ENCODE measurements around the gene SH3BP1.
A peak's percentile ranks its signal among the peaks of the same experiment; 100 is the strongest.
"Not testable (repeated sequence)": the region's sequence is repeated elsewhere in the genome, so short reads cannot be mapped to it uniquely, and the experiment has no call there.

The SH3BP1 gene, protein sequence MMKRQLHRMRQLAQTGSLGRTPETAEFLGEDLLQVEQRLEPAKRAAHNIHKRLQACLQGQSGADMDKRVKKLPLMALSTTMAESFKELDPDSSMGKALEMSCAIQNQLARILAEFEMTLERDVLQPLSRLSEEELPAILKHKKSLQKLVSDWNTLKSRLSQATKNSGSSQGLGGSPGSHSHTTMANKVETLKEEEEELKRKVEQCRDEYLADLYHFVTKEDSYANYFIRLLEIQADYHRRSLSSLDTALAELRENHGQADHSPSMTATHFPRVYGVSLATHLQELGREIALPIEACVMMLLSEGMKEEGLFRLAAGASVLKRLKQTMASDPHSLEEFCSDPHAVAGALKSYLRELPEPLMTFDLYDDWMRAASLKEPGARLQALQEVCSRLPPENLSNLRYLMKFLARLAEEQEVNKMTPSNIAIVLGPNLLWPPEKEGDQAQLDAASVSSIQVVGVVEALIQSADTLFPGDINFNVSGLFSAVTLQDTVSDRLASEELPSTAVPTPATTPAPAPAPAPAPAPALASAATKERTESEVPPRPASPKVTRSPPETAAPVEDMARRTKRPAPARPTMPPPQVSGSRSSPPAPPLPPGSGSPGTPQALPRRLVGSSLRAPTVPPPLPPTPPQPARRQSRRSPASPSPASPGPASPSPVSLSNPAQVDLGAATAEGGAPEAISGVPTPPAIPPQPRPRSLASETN

GRCh38 chr22:37639070-37639760 lies at the start of gene SH3BP1:
TSS of gene SH3BP1 (plus strand) at chr22:37639669. CDS start at chr22:37639788, 119 bp downstream.
- H3K4me3 ChIP-seq (ENCODE audit: low read depth, low read length), result peak within 1 kb of the TSS; percentile 44

DNA sequence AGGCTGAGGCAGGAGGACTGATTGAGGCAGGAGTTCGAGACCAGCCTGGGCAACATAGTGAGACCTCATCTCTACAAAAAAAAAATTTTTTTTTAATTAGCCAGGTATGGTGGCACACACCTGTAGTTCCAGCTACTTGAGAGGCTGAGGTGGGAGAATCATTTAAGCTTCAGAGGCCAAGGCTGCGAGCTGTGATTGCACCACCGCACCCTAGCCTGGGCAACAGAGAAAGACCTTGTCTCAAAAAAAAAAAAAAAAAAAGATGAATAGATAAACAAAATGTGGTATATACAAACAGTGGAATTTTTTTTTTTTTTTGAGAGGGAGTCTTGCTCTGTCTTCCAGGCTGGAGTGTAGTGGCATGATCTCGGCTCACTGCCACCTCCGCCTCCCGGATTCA lies 48.4 kb upstream of the SH3BP1 start:
- not testable (repeated sequence) for H3K4me3 ChIP-seq (ENCODE audit: low read depth, low read length)

GRCh38 chr22:37591823-37592404 lies 47.6 kb upstream of the SH3BP1 start:
- no peak overlapping the region for H3K4me3 ChIP-seq (ENCODE audit: low read depth, low read length)

DNA sequence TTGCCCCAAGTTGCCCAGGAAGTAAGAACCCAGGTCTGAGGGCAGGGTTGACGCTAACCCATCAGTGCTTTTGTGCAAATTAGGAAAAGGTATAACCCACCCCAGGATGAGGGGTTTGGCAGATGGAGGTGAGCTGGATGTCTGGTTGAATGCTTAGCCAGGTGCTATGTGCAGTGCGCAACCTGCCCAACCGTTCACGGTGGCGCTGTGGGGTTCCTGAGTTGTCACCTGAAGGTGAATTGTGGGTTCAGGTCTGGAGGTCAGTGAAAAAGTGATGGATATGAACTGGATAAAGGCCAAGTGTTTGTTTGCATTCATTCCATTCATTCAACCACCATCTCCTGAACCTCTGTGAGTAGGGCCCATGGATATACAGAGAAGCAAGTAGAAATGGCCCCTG lies 45.2 kb upstream of the SH3BP1 start:
- H3K4me3 ChIP-seq (ENCODE audit: low read depth, low read length), result no peak overlapping the region

GRCh38 chr22:37599153-37599552 lies 40.3 kb upstream of the SH3BP1 start:
- no peak overlapping the region for H3K4me3 ChIP-seq (ENCODE audit: low read depth, low read length)

- H3K4me3 ChIP-seq (ENCODE audit: low read depth, low read length), result no peak overlapping the region
These were observed 38.3 kb upstream of the SH3BP1 start for GRCh38 chr22:37601203-37601539.

DNA sequence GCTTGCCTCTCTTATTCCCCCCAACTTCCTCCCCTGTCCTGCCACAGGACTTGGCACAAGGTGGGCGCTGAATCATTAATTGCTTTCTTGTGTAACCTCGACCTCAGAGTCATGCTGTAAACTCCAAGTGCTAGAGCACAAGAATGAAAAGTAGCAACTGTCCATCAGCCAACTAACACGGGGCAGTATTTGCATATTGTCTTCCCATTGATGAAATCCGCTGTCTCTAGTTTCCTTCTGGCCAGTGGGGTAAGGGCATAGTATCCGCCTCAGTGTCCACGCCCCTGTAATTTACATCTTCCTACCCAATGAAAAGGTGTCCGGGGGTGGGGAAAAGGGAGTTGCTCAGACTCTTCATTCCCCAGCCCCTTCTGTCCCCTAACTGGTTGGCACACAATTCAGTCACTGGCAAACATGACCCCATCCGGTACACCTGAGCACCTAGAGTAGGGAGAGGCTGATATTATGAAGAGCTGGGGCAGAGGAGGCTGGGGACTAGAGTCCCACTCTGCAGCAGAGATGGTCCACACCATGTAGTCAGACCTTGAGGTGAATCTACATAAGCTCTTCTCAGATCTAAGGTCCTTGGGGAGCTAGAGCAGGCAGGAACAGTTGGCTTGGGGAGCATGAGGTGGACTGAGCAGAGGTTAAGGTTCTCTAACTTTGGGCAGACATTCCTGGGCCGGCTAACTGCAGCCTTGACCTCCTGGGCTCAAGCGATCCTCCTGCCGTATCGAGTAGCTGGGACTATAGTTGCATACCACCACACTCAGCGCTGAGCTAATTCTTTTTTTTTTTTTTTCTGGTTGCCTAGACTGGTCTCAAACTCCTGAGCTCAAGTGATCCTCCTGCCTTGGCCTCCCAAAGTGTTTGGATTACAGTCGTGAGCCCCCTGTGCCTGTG lies 37.7 kb upstream of the SH3BP1 start:
- no peak overlapping the region for H3K4me3 ChIP-seq (ENCODE audit: low read depth, low read length)

- not testable (repeated sequence) for H3K4me3 ChIP-seq (ENCODE audit: low read depth, low read length)
These were observed 36.8 kb upstream of the SH3BP1 start for GRCh38 chr22:37602546-37603277.

GRCh38 chr22:37604074-37604473 lies 35.4 kb upstream of the SH3BP1 start:
- H3K4me3 ChIP-seq (ENCODE audit: low read depth, low read length), result no peak overlapping the region

DNA sequence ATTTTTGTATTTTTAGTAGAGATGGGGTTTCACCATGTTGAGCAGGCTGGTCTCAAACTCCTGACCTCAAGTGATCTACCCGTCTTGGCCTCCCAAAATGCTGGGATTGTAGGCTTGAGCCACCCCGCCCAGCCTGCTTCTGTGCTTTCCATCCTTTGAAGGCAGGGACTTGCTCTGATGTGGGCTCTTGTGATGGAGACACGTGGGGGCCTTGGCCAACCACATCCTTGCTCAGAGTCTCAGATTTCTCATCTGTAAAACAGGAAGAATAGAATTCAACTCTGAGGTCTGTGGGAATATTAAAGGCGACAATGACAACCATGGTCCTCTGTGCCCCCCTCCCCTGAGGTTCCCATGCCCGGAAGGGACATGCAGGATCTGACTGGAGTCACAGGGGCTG lies 34.6 kb upstream of the SH3BP1 start:
- H3K4me3 ChIP-seq (ENCODE audit: low read depth, low read length), result no peak overlapping the region

DNA sequence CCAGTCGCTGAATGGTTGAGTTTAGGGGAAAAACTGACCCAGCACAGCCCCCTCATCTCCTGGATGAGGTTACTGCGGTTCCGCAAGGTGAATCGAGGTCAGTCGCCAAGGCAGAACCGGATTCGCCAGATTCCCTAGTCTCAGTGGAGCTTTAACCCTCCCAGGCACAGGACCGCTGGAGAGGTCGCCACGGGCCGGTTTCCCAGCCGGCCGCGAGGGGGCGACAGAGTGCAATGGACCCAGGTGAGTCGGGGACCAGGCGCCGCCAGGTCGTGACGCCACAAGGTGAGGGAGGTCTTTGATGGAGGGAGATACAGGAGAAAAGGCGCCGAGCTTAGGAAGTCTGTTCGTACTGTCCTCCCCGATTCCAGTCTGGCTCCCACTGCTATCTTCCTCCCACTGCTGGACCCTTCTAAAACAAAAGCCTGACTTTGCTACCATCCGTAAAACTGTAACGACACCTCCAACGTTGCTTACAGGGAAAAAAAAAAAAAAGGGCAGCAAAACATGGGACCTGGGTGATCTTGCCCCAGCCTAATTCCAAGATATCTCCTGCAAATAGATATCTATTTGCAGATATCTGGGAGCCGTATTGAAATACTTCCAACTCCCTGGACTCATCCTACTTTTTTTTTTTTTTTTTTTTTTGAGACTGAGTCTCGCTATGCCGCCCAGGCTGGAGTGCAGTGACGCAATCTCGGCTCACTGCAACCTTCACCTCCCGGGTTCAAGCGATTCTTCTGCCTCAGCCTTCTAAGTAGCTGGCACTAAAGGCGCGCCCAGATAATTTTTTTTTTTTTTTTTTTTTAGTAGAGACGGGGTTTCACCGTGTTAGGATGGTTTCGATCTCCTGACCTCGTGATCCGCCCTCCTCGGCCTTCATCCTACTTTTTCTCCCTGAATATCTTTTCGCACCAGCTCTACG lies 32.2 kb upstream of the SH3BP1 start:
- peak overlapping the region; percentile 57 for H3K4me3 ChIP-seq (ENCODE audit: low read depth, low read length)

DNA sequence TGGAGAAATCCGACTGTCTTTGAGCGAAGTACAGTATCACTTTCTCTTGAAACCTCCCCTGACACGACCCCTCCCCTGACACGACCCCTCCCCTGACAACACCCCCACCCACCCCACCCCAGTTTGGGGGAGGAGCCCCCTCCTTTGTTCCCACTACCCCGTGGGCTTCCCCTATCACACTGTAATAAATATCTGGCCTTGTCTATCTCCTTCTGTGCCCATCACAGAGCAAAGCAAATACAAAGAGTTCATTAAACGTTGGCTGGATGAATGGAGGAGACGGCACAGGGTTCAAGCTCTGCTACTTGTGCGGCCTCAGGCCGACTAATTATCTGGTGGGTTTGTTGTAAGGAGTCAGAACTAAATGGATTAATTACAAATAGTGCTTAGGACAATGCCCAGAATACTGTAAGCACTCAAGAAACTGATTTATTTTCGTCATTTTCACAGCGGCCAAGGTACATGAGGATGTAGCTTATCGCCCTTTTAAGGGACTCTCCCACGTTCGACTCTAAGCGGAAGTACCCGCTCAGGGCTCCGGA lies 31.5 kb upstream of the SH3BP1 start:
- H3K4me3 ChIP-seq (ENCODE audit: low read depth, low read length), result peak overlapping the region; percentile 55

GRCh38 chr22:37608477-37609239 lies 30.8 kb upstream of the SH3BP1 start, which contains the start of gene GGA1:
TSS of gene GGA1 (plus strand) at chr22:37608834. CDS start at chr22:37608861, 27 bp downstream.
- H3K4me3 ChIP-seq (ENCODE audit: low read depth, low read length), result peak within 1 kb of the TSS; percentile 91

DNA sequence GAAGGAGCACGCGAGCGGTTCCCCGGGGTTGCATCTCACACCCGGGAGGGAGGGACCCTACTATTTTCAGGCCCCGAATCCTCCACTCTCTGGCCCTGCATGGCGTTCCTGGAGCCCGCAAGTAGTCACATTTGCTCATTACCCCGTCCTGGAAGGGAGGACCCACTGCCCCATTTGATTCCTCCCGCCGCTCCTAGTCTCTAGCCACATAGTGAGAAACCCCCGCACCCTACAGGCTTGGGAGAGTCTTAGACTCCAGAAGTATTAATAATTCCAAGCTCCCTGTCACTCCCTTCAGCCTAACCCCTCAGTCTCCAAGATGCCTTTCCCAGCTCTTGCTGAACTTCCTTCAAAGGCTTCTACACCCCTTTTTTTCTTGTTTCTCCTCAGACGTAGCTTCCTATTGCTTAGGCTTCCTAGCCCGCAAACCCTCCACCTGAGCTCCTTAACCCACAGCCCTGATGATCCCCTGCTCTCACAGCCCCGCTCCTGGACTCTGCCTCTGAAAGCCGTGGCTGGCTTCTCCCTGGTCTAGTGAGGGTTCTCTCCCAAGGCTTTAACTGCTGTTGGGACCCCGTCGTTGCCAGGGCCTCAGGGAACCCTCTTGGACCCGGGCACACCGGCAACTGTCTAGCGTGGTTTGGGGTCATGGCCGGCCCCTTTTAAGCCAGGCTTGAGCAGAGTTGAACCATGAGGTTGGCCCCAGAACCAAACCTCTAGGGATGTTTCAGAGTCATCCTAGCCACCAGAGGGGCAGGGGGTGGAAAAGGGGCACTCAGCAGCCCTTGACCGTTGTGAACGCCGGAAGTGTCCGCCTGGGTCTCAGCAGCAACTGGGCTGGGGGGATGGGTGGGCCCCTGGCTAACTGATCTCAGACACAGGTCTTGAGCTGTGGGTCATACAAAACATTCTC lies 30.0 kb upstream of the SH3BP1 start:
- peak overlapping the region; percentile 91 for H3K4me3 ChIP-seq (ENCODE audit: low read depth, low read length)

- H3K4me3 ChIP-seq (ENCODE audit: low read depth, low read length), result not testable (repeated sequence)
These were observed 29.4 kb upstream of the SH3BP1 start for GRCh38 chr22:37610153-37610475.

DNA sequence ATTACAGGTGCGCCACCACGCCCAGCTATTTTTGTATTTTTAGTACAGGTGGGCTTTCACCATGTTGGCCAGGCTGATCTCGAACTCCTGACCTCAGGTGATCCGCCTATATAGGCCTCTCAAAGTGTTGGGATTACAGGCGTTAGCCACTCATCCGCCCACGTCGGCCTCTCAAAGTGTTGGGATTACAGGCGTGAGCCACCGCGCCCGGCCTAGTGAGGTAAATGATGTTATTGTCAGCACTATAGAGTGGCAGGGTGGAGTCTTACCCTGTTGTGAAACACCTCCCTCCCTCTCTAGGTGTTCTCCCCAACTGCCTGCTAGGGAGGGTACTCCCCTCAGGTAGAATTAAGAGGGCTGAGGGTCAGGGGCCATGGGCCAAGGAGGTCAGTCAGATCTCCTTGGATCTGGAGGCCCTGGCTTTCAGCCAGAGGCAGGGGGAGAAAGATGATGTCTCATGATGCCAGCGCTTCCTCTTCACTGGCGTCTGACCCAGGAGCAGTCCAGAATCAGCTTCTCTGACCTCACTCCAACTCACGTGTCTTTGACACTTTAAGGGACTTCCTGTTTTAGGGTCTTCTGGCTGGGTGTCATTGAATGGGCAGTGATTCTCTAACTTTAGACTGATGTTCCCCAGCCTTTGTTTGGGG lies 28.9 kb upstream of the SH3BP1 start:
- no peak overlapping the region for H3K4me3 ChIP-seq (ENCODE audit: low read depth, low read length)
